Renal cortical epithelial cell (primary cell): ENCODE data around the gene GPR157. TPM values are rescaled to one million over a fixed set of nuclear protein-coding genes. Genes with fewer than 3 reads are reported as not detected.

Experiments used
- DNase-seq: peaks from one replicate; pipeline ENCODE4 v3.0.0-alpha.2; 2011; ENCODE audit warnings: low read depth
- total RNA-seq: library from RNA; depleted of rRNA; stranded (reverse); fragments of >200 nt; gene quantifications from 2 replicates; pipeline ENCODE4 v1.2.3, GENCODE V29; 2014

Gene GPR157
- total RNA-seq, 1 donor from 2014 or later: 4.6 TPM

- DNase-seq: no peak
Observed at GRCh38 chr1:9087411-9088125, 41.3 kb downstream of the GPR157 start.

DNA sequence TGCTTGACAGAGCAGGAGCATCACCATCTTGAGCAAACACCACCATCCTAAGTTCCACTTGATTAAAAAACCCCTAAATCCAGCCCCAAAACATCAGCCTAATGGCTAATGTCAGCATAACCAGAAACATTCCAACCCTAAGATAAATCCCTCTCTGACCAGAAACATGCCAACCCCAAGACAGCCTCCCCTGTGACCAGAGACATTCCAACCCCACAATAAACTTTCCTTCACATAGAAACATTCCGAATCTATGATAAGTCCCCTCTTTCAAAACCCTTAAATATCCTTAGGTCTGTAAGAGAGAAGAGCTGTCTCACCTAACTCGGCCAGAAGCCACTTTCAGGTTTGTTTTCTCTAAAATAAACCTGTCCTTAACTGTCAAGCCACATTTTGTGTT lies 42.1 kb downstream of the GPR157 start:
- DNase-seq: no peak

GRCh38 chr1:9086045-9086444 lies 42.9 kb downstream of the GPR157 start:
- peak; percentile 85 for DNase-seq

GRCh38 chr1:9085306-9085940 lies 43.5 kb downstream of the GPR157 start:
- no peak for DNase-seq

GRCh38 chr1:9084906-9085305 lies 44.0 kb downstream of the GPR157 start:
- DNase-seq: peak; percentile 84

GRCh38 chr1:9081473-9081872 lies 47.4 kb downstream of the GPR157 start:
- DNase-seq: no peak

GRCh38 chr1:9080705-9081291 lies 48.1 kb downstream of the GPR157 start:
- peak; percentile 91 for DNase-seq

DNA sequence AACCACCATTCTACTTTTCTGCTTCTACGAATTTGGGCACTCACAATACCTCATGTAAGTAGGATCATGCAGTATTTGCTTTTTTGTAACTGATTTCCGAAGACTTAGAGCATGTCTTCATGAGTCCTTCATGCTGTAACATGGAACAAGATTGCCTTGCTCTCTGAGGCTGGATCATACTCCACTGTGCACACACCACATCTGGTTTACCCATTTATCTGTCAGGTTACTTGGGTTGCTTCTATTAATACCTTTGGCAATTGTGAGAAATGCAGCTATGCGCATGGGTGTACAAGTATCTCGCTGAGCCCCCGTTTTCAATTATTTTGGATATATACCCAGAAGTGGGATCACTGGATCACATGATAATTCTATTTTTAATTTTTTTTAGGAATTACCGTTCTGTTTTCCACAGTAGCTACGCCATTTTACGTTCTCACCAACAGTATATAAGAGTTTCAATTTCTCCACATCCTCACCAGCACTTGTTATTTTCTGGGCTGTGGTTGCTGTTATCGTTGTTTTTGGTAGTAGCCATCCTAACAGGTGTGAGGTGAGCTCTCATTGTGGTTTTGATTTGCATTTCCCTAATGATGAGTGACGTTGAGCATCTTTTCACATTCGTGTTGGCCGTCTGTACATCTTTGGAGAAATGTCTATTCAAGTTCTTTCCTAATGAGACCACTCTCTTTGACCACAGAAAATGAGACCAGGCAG lies 48.8 kb downstream of the GPR157 start:
- no peak for DNase-seq

GRCh38 chr1:9078752-9079500 lies 50.0 kb downstream of the GPR157 start:
- peak; percentile 64 for DNase-seq

DNA sequence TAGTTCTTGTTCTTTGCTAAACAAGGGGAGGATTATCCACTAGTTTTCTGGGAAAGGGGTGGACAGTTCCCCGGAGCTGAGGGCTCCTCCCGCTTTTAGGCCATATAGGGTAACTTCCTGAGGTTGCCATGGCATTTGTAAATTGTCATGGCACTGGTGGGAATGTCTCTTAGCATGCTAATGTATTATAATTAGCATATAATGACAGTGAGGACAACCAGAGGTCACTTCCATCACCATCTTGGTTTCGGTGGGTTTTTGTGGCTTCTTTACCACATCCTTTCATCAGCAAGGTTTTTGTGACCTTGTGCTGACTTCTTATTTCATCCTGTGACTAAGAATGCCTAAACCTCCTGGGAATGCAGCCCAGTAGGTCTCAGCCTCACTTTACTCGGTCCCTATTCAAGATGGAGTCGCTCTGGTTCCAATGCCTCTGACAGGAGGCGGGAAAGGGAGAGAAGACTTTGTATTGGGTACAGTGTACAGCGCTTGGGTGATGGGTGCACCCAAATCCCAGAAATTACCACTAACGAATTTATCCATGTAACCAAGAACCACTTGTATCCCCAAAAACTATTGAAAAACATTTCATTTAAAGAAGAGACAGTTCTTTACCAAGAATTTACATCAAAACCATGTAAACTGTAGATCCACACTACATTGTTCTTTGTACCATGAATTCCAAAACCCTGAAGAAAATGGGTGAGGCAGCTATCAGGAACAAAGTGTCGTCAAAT lies 50.7 kb downstream of the GPR157 start:
- peak; percentile 80 for DNase-seq

DNA sequence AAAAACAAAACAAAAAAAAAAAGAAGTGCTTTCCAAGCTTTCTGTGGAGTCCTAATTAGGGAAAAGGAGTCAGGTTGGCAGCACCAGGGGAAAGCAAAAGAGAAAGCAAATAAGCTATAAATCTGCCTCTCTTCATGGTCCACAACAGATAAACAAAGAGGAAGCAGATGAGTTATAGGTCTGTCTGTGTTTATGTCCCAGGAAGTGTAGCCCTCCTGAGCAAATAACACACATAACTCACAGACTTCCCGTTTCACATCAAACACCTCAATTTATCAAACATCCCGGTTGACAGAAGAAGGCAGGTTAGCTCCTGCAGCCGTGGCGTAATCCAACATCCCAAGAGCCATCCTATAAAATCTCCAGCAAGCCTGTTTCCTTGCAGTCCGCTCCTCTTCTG lies 53.9 kb downstream of the GPR157 start:
- peak; percentile 57 for DNase-seq

DNA sequence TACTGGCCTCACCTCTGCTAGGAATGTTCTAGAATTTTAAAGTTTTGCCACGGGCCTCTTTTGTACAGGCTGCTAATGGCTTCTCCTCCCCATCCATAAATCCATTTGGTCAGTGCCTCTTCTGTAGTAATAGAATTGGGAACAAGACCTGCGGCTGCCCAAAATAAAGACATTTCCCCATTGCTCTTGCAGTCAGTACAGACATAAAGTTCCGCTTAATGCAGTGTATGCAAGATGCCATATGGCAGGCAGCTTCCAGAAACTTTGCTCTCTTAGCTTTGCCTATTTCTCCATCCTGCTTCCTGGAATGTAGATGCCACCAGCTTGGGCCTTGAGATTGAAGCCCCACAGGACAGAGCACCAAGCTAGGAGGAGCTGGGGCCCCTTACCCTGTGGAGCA lies 55.8 kb downstream of the GPR157 start:
- no peak for DNase-seq

GRCh38 chr1:9071554-9072235 lies 57.2 kb downstream of the GPR157 start:
- DNase-seq: no peak

GRCh38 chr1:9070486-9070885 lies 58.4 kb downstream of the GPR157 start:
- DNase-seq: no peak

GRCh38 chr1:9069326-9070100 lies 59.4 kb downstream of the GPR157 start, which contains the start of gene SLC2A5:
TSS of gene SLC2A5 (minus strand) at chr1:9069635. CDS start at chr1:9069536, 99 bp downstream.
- DNase-seq: no peak

GRCh38 chr1:9068981-9069325 lies 59.9 kb downstream of the GPR157 start:
- DNase-seq: peak; percentile 26

GRCh38 chr1:9066945-9067807 lies 61.7 kb downstream of the GPR157 start:
- DNase-seq: peak; percentile 83

DNA sequence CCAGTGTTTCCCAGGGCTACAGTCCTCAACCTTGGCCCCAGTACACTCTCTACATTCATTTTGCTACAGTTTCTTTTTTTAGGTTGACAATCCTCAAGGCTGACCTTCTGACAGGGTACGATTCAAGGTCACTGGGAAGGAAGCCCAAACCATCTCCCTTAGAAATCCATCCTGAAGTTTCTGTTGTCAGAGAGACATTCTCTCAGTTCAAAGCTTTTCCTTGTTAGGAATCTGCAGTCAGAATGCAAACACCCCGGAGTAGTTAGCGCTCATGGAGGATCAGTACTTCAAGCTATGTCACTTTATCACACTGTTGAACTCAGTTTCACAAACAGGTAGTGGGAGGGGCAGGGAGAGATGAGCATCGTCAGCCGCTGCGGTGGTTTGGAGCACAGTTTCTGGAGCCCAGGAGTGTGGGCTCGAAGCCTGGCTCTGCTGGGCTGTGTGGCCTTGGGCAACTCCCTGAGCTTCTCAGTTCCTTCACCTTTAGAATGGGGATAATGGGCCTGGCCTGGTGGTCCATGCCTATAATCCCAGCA lies 63.6 kb downstream of the GPR157 start:
- no peak for DNase-seq
